ENCODE results near the gene BRIP1.
"Not testable (repeated sequence)": the region's sequence is repeated elsewhere in the genome, so short reads cannot be mapped to it uniquely, and the experiment has no call there.

The BRIP1 gene

DNA sequence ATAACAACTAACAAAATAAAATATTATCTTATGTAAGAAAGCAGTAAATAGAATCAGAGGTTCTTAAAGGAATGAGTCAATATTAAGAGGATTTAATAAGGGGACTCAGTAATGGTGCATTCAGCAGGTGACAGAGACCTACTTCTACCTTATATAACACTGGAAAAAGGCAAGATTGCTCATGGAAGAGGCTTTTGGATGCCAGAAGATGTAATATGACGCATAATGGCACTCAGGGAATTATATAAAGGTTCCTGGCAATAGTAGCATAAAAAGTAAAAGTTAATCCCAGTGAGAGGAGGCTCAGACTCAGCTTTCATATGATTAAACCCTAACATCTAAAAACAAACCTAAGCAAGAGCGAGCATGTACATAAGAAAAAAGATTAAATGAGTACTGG, 136.4 kb downstream of the BRIP1 start:
- no peak overlapping the region for H3K27ac ChIP-seq
- H3K27me3 ChIP-seq, result no peaks in the 10 kb centered on the region
- no peaks in the 10 kb centered on the region for H3K9me3 ChIP-seq
- TF ChIP-seq Cebpa-rat (IDR thresholded peaks at IDR 0.05), result no peak
- peaks cover 19% of the 10 kb centered on the region for H3K36me3 ChIP-seq
- H3K4me1 ChIP-seq, result no peaks in the 10 kb centered on the region
- no peak overlapping the region for H3K4me2 ChIP-seq
- H3K4me3 ChIP-seq, result no peak overlapping the region
- no peaks in the 10 kb centered on the region for H4K20me1 ChIP-seq
- H3K9ac ChIP-seq, result no peak overlapping the region

DNA sequence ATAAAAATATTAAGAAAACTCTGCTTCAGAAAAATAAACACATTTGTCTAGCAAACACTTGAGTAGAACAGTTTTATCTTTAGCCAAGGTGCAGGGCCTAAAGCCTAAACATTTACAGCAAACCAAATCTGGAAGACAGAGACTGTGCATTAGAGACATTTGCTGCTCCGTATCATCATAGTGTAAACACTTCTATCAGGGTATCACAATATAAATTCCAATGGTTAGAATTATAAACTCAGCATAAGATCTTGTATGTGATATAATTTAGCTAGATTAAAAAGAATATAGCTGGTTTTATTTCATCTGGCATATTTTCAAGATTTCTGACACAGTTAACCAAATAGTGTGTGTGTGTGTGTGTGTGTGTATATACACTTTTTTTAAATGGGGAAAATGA, 138.6 kb downstream of the BRIP1 start:
- Histone ChIP-seq H3K4me3 (no peak overlapping the region), H3K4me1 (no peaks in the 10 kb centered on the region), H3K9ac (no peak overlapping the region), H3K27ac (no peak overlapping the region), H3K36me3 (peaks cover 25% of the 10 kb centered on the region), H3K9me3 (peaks cover 6% of the 10 kb centered on the region), H3K4me2 (no peak overlapping the region), H4K20me1 (no peaks in the 10 kb centered on the region), H3K27me3 (no peaks in the 10 kb centered on the region)
- no peak for TF ChIP-seq Cebpa-rat (IDR thresholded peaks at IDR 0.05)

GRCh38 chr17:61723914-61724313, 139.4 kb downstream of the BRIP1 start:
- H3K4me1 ChIP-seq, result no peaks in the 10 kb centered on the region
- no peak for TF ChIP-seq Cebpa-rat (IDR thresholded peaks at IDR 0.05)

DNA sequence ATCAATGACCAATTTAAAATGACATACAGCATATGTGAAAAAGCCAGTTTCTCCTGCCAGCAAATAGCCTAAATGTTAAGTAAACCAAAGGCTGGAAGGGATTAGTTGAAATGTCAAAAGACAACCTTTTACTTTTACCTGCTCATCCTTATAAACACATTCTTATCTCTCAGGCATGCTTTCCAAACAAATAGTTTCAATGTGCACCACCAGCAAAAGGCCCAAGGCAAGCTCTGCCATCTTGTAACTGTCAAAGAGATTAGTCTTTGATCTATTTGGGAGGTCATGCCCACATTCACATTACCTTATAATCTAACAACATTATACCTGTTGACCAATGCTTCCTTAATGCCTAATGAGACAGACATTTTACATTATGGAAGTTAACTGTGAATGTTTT, 140.1 kb downstream of the BRIP1 start:
- H3K4me1 ChIP-seq, result no peaks in the 10 kb centered on the region
- no peak overlapping the region for H3K4me2 ChIP-seq
- H3K9ac ChIP-seq, result no peak overlapping the region
- no peak overlapping the region for H3K4me3 ChIP-seq
- H4K20me1 ChIP-seq, result no peaks in the 10 kb centered on the region
- TF ChIP-seq Cebpa-rat (IDR thresholded peaks at IDR 0.05), result no peak
- H3K36me3 ChIP-seq, result peaks cover 27% of the 10 kb centered on the region
- peaks cover 22% of the 10 kb centered on the region for H3K9me3 ChIP-seq
- no peaks in the 10 kb centered on the region for H3K27me3 ChIP-seq
- no peak overlapping the region for H3K27ac ChIP-seq

More at GRCh38 chr17:61723914-61724313, 139.4 kb downstream of the BRIP1 start:
- H3K9me3 ChIP-seq, result peaks cover 15% of the 10 kb centered on the region
- H3K27me3 ChIP-seq, result no peaks in the 10 kb centered on the region
- H3K4me3 ChIP-seq, result no peak overlapping the region
- no peak overlapping the region for H3K4me2 ChIP-seq
- H4K20me1 ChIP-seq, result no peaks in the 10 kb centered on the region
- no peak overlapping the region for H3K9ac ChIP-seq
- no peak overlapping the region for H3K27ac ChIP-seq
- peaks cover 23% of the 10 kb centered on the region for H3K36me3 ChIP-seq

DNA sequence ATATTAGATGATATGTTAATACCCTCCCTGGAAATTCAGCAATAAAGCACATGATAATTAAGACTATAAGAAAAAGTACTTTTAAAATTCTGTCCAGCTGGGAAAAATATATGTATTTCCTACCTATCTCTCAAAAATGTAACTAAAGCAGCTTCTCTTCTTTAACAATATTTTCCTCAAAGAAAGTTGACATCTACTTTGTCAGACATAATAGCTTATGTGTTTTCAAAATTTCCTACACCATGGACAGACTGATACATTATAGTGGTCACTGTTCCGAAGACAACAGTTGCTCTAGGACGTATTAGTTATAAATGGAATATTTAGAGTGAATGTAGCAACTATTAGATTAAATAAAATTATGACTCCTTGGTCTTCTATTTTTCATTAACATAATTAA, 140.9 kb downstream of the BRIP1 start:
- Histone ChIP-seq H4K20me1 (no peaks in the 10 kb centered on the region), H3K9ac (no peak overlapping the region), H3K4me2 (no peak overlapping the region), H3K27ac (no peak overlapping the region), H3K4me1 (no peaks in the 10 kb centered on the region), H3K36me3 (peaks cover 27% of the 10 kb centered on the region), H3K9me3 (peaks cover 30% of the 10 kb centered on the region), H3K27me3 (no peaks in the 10 kb centered on the region), H3K4me3 (no peak overlapping the region)
- TF ChIP-seq Cebpa-rat (IDR thresholded peaks at IDR 0.05), result no peak

GRCh38 chr17:61720016-61720795, 143.1 kb downstream of the BRIP1 start:
- H3K4me1 ChIP-seq, result no peaks in the 10 kb centered on the region
- peaks cover 46% of the 10 kb centered on the region for H3K9me3 ChIP-seq
- H3K36me3 ChIP-seq, result peaks cover 22% of the 10 kb centered on the region
- H3K27ac ChIP-seq, result no peak overlapping the region
- H3K9ac ChIP-seq, result no peak overlapping the region
- no peak overlapping the region for H3K4me2 ChIP-seq
- no peaks in the 10 kb centered on the region for H3K27me3 ChIP-seq
- H3K4me3 ChIP-seq, result no peak overlapping the region
- no peak for TF ChIP-seq Cebpa-rat (IDR thresholded peaks at IDR 0.05)
- no peaks in the 10 kb centered on the region for H4K20me1 ChIP-seq

DNA sequence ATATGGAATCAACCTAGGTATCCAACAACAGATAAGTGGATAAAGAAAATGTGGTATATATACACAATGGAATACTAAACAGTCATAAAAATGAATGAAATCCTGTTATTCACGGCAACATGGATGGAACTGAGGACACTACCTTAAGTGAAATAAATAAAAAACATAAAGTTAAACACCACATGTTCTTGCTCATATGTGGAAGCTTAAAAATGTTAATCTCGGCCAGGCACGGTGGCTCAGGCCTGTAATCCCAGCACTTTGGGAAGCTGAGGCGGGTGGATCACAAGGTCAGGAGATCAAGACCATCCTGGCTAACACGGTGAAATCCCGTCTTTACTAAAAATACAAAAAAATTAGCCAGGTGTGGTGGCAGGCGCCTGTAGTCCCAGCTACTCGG, 144.1 kb downstream of the BRIP1 start:
- not testable (repeated sequence) for H3K4me2 ChIP-seq, H3K27ac ChIP-seq, H3K4me1 ChIP-seq, H3K4me3 ChIP-seq, H3K27me3 ChIP-seq, H3K9ac ChIP-seq, H4K20me1 ChIP-seq
- H3K36me3 ChIP-seq, result peaks cover 28% of the 10 kb centered on the region
- peaks cover 46% of the 10 kb centered on the region for H3K9me3 ChIP-seq

DNA sequence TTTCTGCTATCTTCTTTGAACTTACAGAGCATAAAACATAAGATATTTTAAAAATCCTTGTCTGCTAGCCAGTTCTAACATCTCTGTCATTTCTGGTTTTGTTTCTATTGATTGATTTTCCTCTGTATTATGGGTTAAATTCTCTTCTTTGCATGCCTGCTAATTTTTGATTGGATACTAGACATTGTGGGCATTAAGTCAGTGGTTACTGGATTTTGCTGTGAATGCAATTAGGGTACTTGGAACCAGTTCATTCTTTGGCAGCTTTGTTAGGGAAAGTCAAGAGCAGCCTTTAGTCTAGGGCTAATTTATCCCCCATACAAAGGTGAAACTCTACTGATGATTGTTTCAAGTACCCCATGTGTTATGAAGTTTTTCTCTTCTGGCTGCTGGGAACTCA, 145.3 kb downstream of the BRIP1 start:
- no peaks in the 10 kb centered on the region for H4K20me1 ChIP-seq
- no peak overlapping the region for H3K4me3 ChIP-seq
- H3K4me1 ChIP-seq, result no peaks in the 10 kb centered on the region
- no peak overlapping the region for H3K9ac ChIP-seq
- no peak overlapping the region for H3K27ac ChIP-seq
- TF ChIP-seq Cebpa-rat (IDR thresholded peaks at IDR 0.05), result no peak
- no peak overlapping the region for H3K4me2 ChIP-seq
- peaks cover 46% of the 10 kb centered on the region for H3K9me3 ChIP-seq
- H3K27me3 ChIP-seq, result no peaks in the 10 kb centered on the region
- peaks cover 39% of the 10 kb centered on the region for H3K36me3 ChIP-seq

DNA sequence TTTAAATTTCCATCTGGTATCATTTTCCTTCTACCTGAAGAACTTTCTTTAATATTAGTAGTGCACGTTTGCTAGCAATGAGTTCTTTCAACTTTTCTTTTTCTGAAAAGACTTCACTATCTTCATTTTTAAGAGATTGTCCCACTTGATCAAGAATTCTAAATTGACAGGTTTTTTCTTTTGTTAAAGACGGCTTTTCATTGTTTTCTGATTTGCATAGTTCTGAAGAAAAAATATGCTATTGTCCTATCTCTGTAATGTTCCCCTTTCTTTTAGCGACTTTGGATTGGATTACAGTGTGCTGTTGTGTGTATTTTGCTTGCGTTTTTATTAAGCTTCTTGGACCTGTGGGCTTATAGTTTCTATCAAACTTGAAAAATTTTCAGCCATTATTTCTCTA, 146.0 kb downstream of the BRIP1 start:
- Histone ChIP-seq H3K27me3 (no peaks in the 10 kb centered on the region), H3K36me3 (peaks cover 45% of the 10 kb centered on the region), H4K20me1 (no peaks in the 10 kb centered on the region), H3K9ac (no peak overlapping the region), H3K4me1 (no peaks in the 10 kb centered on the region), H3K27ac (no peak overlapping the region), H3K9me3 (peaks cover 46% of the 10 kb centered on the region), H3K4me2 (no peak overlapping the region), H3K4me3 (no peak overlapping the region)
- TF ChIP-seq Cebpa-rat (IDR thresholded peaks at IDR 0.05), result no peak

GRCh38 chr17:61716225-61716829, 147.0 kb downstream of the BRIP1 start:
- Histone ChIP-seq H3K9ac (no peak overlapping the region), H3K27ac (no peak overlapping the region), H3K27me3 (no peaks in the 10 kb centered on the region), H3K36me3 (peaks cover 42% of the 10 kb centered on the region), H3K4me3 (no peak overlapping the region), H3K4me2 (no peak overlapping the region), H4K20me1 (no peaks in the 10 kb centered on the region), H3K4me1 (no peaks in the 10 kb centered on the region), H3K9me3 (peaks cover 46% of the 10 kb centered on the region)
- no peak for TF ChIP-seq Cebpa-rat (IDR thresholded peaks at IDR 0.05)

Data from BLaER1 (cell line).